D721Med (cell line): Measurements from ENCODE around the gene SUPT20H.

Experiments used
- DNase-seq: peaks from one replicate; pipeline ENCODE4 v3.0.0; 2011; ENCODE audit warnings: low spot score; ENCODE audit not compliant: insufficient read length
- FAIRE-seq: peaks from 2 replicates; lab custom pipeline; 2011; peaks lifted over from hg19 to GRCh38; lab: Jason Lieb, UNC
- TF ChIP-seq, protein P1 (sequence below): IDR thresholded peaks from 2 replicates; pipeline ENCODE4 v1.5.1; 2012; ENCODE audit warnings: mild to moderate bottlenecking, control low read depth; ENCODE audit not compliant: insufficient read depth; ENCODE audit errors: missing control alignments

SUPT20H gene

DNA sequence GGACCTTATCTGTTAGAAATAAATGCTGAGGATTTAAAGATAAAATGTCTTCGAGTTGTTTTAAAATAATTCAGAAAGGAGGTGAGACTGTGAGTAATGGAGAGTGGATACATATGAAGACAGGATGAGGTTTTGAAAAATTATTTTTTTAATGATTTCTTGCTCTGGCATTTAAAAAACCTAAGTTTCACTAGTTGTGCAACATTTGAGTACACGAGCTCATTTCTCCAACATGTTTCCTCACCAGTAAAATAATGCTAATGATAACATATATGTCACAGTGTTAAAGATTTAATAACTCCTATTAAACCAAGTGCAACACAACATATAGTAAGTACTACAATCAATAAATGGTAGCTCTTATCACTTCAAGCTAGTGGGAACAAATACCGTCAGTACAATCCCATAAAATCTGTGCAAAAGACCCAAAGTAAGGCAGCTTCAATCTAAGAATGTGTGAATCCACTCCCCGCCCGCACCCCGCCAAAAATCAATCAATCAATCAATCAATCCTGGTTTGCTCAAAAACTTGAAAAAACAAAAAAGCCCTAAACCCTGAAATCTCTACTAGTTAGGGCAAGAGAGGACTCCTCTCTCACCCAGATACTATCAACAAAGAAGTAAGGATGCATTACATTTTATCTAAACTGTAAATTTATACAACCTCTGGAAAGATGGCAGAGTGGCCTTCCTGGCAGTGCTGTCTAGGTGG is 61.6 kb downstream of the SUPT20H start:
- FAIRE-seq = no peak
- TF ChIP-seq, protein P1, sequence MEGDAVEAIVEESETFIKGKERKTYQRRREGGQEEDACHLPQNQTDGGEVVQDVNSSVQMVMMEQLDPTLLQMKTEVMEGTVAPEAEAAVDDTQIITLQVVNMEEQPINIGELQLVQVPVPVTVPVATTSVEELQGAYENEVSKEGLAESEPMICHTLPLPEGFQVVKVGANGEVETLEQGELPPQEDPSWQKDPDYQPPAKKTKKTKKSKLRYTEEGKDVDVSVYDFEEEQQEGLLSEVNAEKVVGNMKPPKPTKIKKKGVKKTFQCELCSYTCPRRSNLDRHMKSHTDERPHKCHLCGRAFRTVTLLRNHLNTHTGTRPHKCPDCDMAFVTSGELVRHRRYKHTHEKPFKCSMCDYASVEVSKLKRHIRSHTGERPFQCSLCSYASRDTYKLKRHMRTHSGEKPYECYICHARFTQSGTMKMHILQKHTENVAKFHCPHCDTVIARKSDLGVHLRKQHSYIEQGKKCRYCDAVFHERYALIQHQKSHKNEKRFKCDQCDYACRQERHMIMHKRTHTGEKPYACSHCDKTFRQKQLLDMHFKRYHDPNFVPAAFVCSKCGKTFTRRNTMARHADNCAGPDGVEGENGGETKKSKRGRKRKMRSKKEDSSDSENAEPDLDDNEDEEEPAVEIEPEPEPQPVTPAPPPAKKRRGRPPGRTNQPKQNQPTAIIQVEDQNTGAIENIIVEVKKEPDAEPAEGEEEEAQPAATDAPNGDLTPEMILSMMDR = no peak

GRCh38 chr13:36992362-36992761 is 67.1 kb downstream of the SUPT20H start:
- TF ChIP-seq, protein P1 = no peak
- no peak for FAIRE-seq
- DNase-seq = no peak

More for the DNA sequence above, 61.6 kb downstream of the SUPT20H start:
- DNase-seq = no peak

DNA sequence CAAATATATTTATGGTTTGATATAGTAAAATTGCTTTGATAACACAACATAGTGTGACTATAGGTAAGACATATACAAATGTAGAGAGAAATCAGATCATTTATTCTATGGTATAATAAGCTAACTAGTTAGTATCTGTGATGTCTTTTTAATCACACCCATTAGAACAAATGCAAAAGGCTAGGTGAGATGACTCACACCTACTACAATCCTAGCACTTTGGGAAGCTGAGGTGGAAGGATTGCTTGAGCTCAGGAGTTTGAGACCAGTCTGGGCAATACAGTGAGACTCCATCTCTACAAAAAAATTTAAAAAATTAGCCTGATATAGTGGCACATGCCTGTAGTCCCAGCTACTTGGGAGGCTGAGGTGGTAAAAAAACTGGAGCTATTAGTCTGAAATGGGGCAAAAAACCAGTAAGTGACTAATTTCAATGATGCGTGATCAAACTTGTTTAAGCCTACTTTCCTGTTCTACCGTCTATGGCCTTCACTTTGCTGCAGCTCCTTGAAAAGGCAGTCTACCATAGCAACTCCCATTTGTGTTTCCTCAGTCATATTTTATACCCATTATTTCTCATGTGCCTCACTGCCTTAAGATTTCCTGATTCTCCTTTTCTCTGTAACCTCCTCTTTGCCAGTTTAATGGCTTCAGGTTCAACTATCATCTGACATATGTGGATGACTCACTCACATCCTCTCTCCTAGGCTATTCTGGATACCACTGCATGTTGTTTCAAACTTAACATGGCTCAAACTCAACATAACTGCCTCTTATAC is 72.8 kb downstream of the SUPT20H start:
- DNase-seq (no peak), FAIRE-seq (no peak)
- TF ChIP-seq, protein P1 = no peak

- FAIRE-seq (peak; percentile 95), DNase-seq (no peak)
Observed at GRCh38 chr13:36981156-36981743, 78.2 kb downstream of the SUPT20H start.

GRCh38 chr13:36979361-36980050 is 80.0 kb downstream of the SUPT20H start:
- TF ChIP-seq, protein P1 = no peak
- DNase-seq (no peak), FAIRE-seq (no peak)

More at GRCh38 chr13:36981156-36981743, 78.2 kb downstream of the SUPT20H start:
- TF ChIP-seq, protein P1 = peak; percentile 79

DNA sequence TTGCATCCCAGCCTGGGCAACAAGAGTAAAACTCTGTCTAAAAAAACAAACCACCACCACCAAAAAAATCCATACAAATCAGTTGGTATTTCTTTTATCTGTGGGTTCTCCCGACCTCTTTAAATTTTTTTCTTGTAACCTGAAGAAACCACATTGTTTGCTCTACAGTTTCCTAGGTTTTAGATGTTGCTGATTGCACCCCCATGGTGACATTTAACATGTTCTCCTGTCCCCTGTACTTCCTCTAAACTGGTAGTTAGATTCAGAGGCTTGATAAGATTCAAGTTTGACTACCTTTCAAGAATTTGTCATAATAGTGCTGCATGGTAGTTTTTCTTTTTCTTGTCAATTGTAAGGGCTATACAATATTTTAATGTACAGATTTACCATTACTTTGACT is 84.3 kb downstream of the SUPT20H start:
- TF ChIP-seq, protein P1 = no peak
- FAIRE-seq (no peak), DNase-seq (no peak)
